Measurements from ENCODE around the gene SEC24D. TPM values are rescaled to one million over a fixed set of nuclear protein-coding genes. Genes with fewer than 3 reads are reported as not detected.

SEC24D gene
- total and polyA plus RNA-seq, 5 experiments from 2014 or later: 7.2 to 19.8 (median 9.8) TPM

GRCh38 chr4:118776157-118776954 is 59.6 kb downstream of the SEC24D start:
- no peak overlapping the region for H3K4me3 Mint-ChIP-seq
- no peaks in the 10 kb centered on the region for H3K4me1 Mint-ChIP-seq
- no peaks in the 10 kb centered on the region for H3K27me3 Mint-ChIP-seq
- peak overlapping the region in 1 of 10 donors; percentile 51 for H3K27ac Mint-ChIP-seq
- no peak for ATAC-seq
- H3K9me3 Mint-ChIP-seq: peaks cover 0 to 2% (median 0%) of the 10 kb centered on the region in 9 donors
- DNase-seq: no peak
- POLR2A ChIA-PET: no interaction called here
- peaks cover 0 to 1% (median 0%) of the 10 kb centered on the region in 3 donors for H3K36me3 Mint-ChIP-seq

GRCh38 chr4:118775405-118775804 is 60.5 kb downstream of the SEC24D start:
- POLR2A ChIA-PET: no interaction called here
- DNase-seq (no peak), ATAC-seq (no peak)
- Mint-ChIP-seq H3K4me3 (no peak overlapping the region), H3K27ac (no peak overlapping the region), H3K36me3 (no peaks in the 10 kb centered on the region), H3K9me3 (peaks cover 0 to 2% (median 0%) of the 10 kb centered on the region in 9 donors), H3K4me1 (no peaks in the 10 kb centered on the region), H3K27me3 (no peaks in the 10 kb centered on the region)

- H3K36me3 Mint-ChIP-seq: peaks cover 0 to 3% (median 1%) of the 10 kb centered on the region in 3 donors
- POLR2A ChIA-PET: no interaction called here
- no peaks in the 10 kb centered on the region for H3K27me3 Mint-ChIP-seq
- H3K4me1 Mint-ChIP-seq: no peaks in the 10 kb centered on the region
- H3K9me3 Mint-ChIP-seq: peaks cover 0 to 2% (median 0%) of the 10 kb centered on the region in 9 donors
- DNase-seq: no peak
- no peak for ATAC-seq
- no peak overlapping the region for H3K4me3 Mint-ChIP-seq
- peak overlapping the region in 1 of 10 donors; percentile 68 for H3K27ac Mint-ChIP-seq
Observed at GRCh38 chr4:118774989-118775388, 60.9 kb downstream of the SEC24D start.

- Mint-ChIP-seq H3K27me3 (no peaks in the 10 kb centered on the region), H3K36me3 (peaks cover 0 to 7% (median 1%) of the 10 kb centered on the region in 3 donors), H3K4me1 (no peaks in the 10 kb centered on the region), H3K4me3 (no peak overlapping the region), H3K9me3 (peaks cover 0 to 2% (median 0%) of the 10 kb centered on the region in 9 donors), H3K27ac (no peak overlapping the region)
- no peak for ATAC-seq
- DNase-seq: no peak
- POLR2A ChIA-PET: no interaction called here
Observed at GRCh38 chr4:118774321-118774720, 61.6 kb downstream of the SEC24D start.

- Mint-ChIP-seq H3K27me3 (no peaks in the 10 kb centered on the region), H3K4me3 (no peak overlapping the region), H3K36me3 (peaks cover 0 to 9% (median 1%) of the 10 kb centered on the region in 3 donors), H3K4me1 (no peaks in the 10 kb centered on the region), H3K9me3 (peaks cover 0 to 2% (median 0%) of the 10 kb centered on the region in 9 donors), H3K27ac (peak overlapping the region in 1 of 10 donors; percentile 1)
- POLR2A ChIA-PET: no interaction called here
- ATAC-seq: no peak
- DNase-seq: no peak
Observed at GRCh38 chr4:118773429-118773792, 62.5 kb downstream of the SEC24D start.

GRCh38 chr4:118772767-118773428 is 63.0 kb downstream of the SEC24D start:
- H3K9me3 Mint-ChIP-seq: peaks cover 0 to 2% (median 0%) of the 10 kb centered on the region in 9 donors
- no peaks in the 10 kb centered on the region for H3K27me3 Mint-ChIP-seq
- peak overlapping the region in 1 of 10 donors; percentile 1 for H3K27ac Mint-ChIP-seq

GRCh38 chr4:118772081-118772766 is 63.7 kb downstream of the SEC24D start:
- peaks cover under 1 to 16% (median 1%) of the 10 kb centered on the region in 3 donors for H3K36me3 Mint-ChIP-seq
- DNase-seq (peak in 3 of 10 donors; percentile 40 to 52 (median 50)), ATAC-seq (peak; percentile 68 to 70)
- H3K4me3 Mint-ChIP-seq: no peak overlapping the region
- no peaks in the 10 kb centered on the region for H3K9me3 Mint-ChIP-seq
- no peak overlapping the region for H3K27ac Mint-ChIP-seq
- H3K27me3 Mint-ChIP-seq: no peaks in the 10 kb centered on the region
- no peaks in the 10 kb centered on the region for H3K4me1 Mint-ChIP-seq
- POLR2A ChIA-PET: no interaction called here

More at GRCh38 chr4:118772767-118773428, 63.0 kb downstream of the SEC24D start:
- Mint-ChIP-seq H3K4me1 (no peaks in the 10 kb centered on the region), H3K4me3 (no peak overlapping the region), H3K36me3 (peaks cover 0 to 13% (median 1%) of the 10 kb centered on the region in 3 donors)
- POLR2A ChIA-PET: no interaction called here
- ATAC-seq (no peak), DNase-seq (no peak)

- H3K4me3 Mint-ChIP-seq: no peak overlapping the region
- no peaks in the 10 kb centered on the region for H3K27me3 Mint-ChIP-seq
- ATAC-seq (no peak), DNase-seq (no peak)
- H3K36me3 Mint-ChIP-seq: peaks cover 5 to 28% (median 7%) of the 10 kb centered on the region in 3 donors
- POLR2A ChIA-PET: no interaction called here
- H3K27ac Mint-ChIP-seq: no peak overlapping the region
- no peaks in the 10 kb centered on the region for H3K4me1 Mint-ChIP-seq
- H3K9me3 Mint-ChIP-seq: no peaks in the 10 kb centered on the region
Observed at GRCh38 chr4:118770741-118771187, 65.2 kb downstream of the SEC24D start.

GRCh38 chr4:118769161-118769560 is 66.8 kb downstream of the SEC24D start:
- no peak overlapping the region for H3K27ac Mint-ChIP-seq

GRCh38 chr4:118767109-118767508 is 68.8 kb downstream of the SEC24D start:
- Mint-ChIP-seq H3K27ac (peak overlapping the region in 1 of 10 donors; percentile 43), H3K27me3 (no peaks in the 10 kb centered on the region), H3K9me3 (no peaks in the 10 kb centered on the region), H3K4me3 (no peak overlapping the region), H3K4me1 (no peaks in the 10 kb centered on the region), H3K36me3 (peaks cover 12 to 48% (median 22%) of the 10 kb centered on the region in 3 donors)
- POLR2A ChIA-PET: no interaction called here
- ATAC-seq: no peak
- DNase-seq: no peak

More at GRCh38 chr4:118769161-118769560, 66.8 kb downstream of the SEC24D start:
- H3K4me1 Mint-ChIP-seq: no peaks in the 10 kb centered on the region
- POLR2A ChIA-PET: no interaction called here
- H3K27me3 Mint-ChIP-seq: no peaks in the 10 kb centered on the region
- no peak for ATAC-seq
- peaks cover 5 to 35% (median 14%) of the 10 kb centered on the region in 3 donors for H3K36me3 Mint-ChIP-seq
- no peak for DNase-seq
- H3K9me3 Mint-ChIP-seq: no peaks in the 10 kb centered on the region
- H3K4me3 Mint-ChIP-seq: no peak overlapping the region

- H3K4me3 Mint-ChIP-seq: no peak overlapping the region
- ATAC-seq (no peak), DNase-seq (no peak)
- H3K36me3 Mint-ChIP-seq: peaks cover 12 to 58% (median 22%) of the 10 kb centered on the region in 3 donors
- H3K27ac Mint-ChIP-seq: no peak overlapping the region
- peaks cover 0 to 1% (median 0%) of the 10 kb centered on the region in 4 donors for H3K4me1 Mint-ChIP-seq
- H3K9me3 Mint-ChIP-seq: no peaks in the 10 kb centered on the region
- POLR2A ChIA-PET: no interaction called here
- no peaks in the 10 kb centered on the region for H3K27me3 Mint-ChIP-seq
Observed at GRCh38 chr4:118765399-118765798, 70.5 kb downstream of the SEC24D start.

GRCh38 chr4:118762730-118763477 is 73.0 kb downstream of the SEC24D start:
- Mint-ChIP-seq H3K27me3 (no peaks in the 10 kb centered on the region), H3K27ac (no peak overlapping the region), H3K4me1 (peaks cover 0 to 8% (median 3%) of the 10 kb centered on the region in 4 donors), H3K36me3 (peaks cover 12 to 57% (median 20%) of the 10 kb centered on the region in 3 donors), H3K9me3 (no peaks in the 10 kb centered on the region), H3K4me3 (no peak overlapping the region)
- DNase-seq: no peak
- POLR2A ChIA-PET: interaction anchor here (1.2 kb wide), 1 partner anchor 78 kb away, joined by 3 read pairs; the partner anchor contains the start of gene METTL14
- no peak for ATAC-seq
